ENCODE data around the gene GNB5. TPM values are rescaled to one million over a fixed set of nuclear protein-coding genes. Genes with fewer than 3 reads are reported as not detected.

The GNB5 gene
- total and polyA plus RNA-seq, 2 of the 13 experiments (the other 11 are each of a cell fraction or from before 2014, with no cell fraction given), result 13.7 to 14.4 TPM

DNA sequence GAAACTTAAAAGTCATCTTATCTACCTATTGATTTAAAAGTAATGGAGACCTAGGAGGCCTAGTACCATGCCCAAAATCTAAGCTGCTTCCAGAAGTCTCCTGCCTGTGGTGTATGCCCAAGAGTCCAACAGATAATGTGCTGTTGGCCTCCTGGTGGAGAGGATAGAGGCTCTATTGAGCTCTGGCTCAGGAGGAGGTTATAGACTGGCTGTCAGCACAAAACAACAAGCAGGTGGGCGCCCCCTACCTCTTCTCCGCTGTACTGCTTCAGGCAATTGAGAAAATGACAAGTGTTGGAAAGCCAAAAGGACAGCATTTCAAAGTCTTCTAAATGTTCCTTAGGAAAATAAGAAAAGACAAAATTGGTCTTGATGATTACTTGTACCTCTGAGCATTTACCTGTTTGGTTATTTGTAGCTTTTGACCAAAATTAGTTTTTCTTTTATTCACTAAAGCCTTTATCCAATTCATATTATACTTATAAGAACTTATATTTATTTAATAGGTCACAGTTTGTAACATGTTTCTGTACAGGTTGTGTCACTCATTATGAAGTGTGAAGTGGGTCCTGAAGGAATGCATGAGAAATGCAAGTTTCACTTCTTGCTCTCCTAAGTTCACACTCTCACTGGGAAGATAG is 17.2 kb upstream of the GNB5 start (continued):
- TF ChIP-seq ZBTB40 (IDR thresholded peaks at IDR 0.05), result no peak
- no peak for TF ChIP-seq ZBTB40 (CRISPR knock-in tag; IDR thresholded peaks at IDR 0.05)
- TF ChIP-seq ZMYM4 (CRISPR knock-in tag; IDR thresholded peaks at IDR 0.05), result 0 out of 2 replicates have a peak, but pooled peaks have one; percentile 36
- no peak for TF ChIP-seq ZMYM2 (CRISPR knock-in tag; IDR thresholded peaks at IDR 0.05)
- peak; percentile 80 for TF ChIP-seq SMC3 (IDR thresholded peaks at IDR 0.05; ENCODE audit: low read length)
- no peak for TF ChIP-seq ZNF563 (CRISPR knock-in tag; IDR thresholded peaks at IDR 0.05)
- peak; percentile 87 for TF ChIP-seq CTCF (CRISPR knock-in tag; IDR thresholded peaks at IDR 0.05)
- TF ChIP-seq HMGXB4 (CRISPR knock-in tag; IDR thresholded peaks at IDR 0.05; ENCODE audit: borderline replicate concordance in 1 of 2, low read depth in 1 of 2), result 0 out of 4 replicates have a peak, but pooled peaks of 1 of the 2 experiments have one; percentile 29
- TF ChIP-seq FOXK1 (CRISPR knock-in tag; IDR thresholded peaks at IDR 0.05; ENCODE audit: borderline replicate concordance, low read depth), result peak; percentile 29; the same call in 1 of the 2 replicates
- TF ChIP-seq MAFK (conservative IDR thresholded peaks at IDR 0.05 in 1 of 2, IDR thresholded peaks at IDR 0.05 in 1 of 2; ENCODE audit: low read length in 2 of 2), result peak in 1 of 2 experiments; percentile 12; a peak in 1 of 4 replicates
- no peak for TF ChIP-seq ZNF12 (CRISPR knock-in tag; IDR thresholded peaks at IDR 0.05)
- TF ChIP-seq RXRB (CRISPR knock-in tag; IDR thresholded peaks at IDR 0.05; ENCODE audit: borderline replicate concordance), result peak; percentile 26; the same call in 1 of the 2 replicates
- TF ChIP-seq ZNF446 (CRISPR knock-in tag; IDR thresholded peaks at IDR 0.05), result no peak
- no peak for TF ChIP-seq SOX6 (IDR thresholded peaks at IDR 0.05)
- TF ChIP-seq SOX6 (CRISPR knock-in tag; IDR thresholded peaks at IDR 0.05), result 0 out of 2 replicates have a peak, but pooled peaks have one; percentile 11
- TF ChIP-seq MAFG (CRISPR knock-in tag; IDR thresholded peaks at IDR 0.05), result no peak

Data from HepG2 (cell line).